Neural cell (in vitro differentiated cells): ENCODE results near the gene EIF2AK2.

Experiments used
- EZH2 ChIP-seq: fragments of 200-600, 300-800 bp; shearing (Covaris generic), sonication (generic); IDR thresholded peaks from 2 replicates; pipeline ENCODE4 v1.6.1; 2014; ENCODE audit warnings: antibody characterized with exemption, low read length, borderline replicate concordance, mild to moderate bottlenecking; ENCODE audit not compliant: insufficient read depth, poor library complexity, severe bottlenecking
- POLR2AphosphoS5 ChIP-seq: IDR thresholded peaks from 2 replicates; pipeline ENCODE4 v1.6.1; 2012
- RAD21 ChIP-seq: fragments of 450-650 bp; conservative IDR thresholded peaks from 2 replicates; pipeline ENCODE4 v1.6.1; 2014; ENCODE audit warnings: antibody characterized with exemption, mild to moderate bottlenecking, moderate library complexity
- TAF1 ChIP-seq: IDR thresholded peaks from 2 replicates; pipeline ENCODE4 v1.6.1; 2012; ENCODE audit warnings: low read depth
- TF ChIP-seq, protein P1 (sequence below): fragments of 450-650 bp; IDR thresholded peaks from 2 replicates; pipeline ENCODE4 v1.5.1; 2014; ENCODE audit warnings: antibody characterized with exemption, mild to moderate bottlenecking, moderate library complexity; ENCODE audit not compliant: poor library complexity, severe bottlenecking
- TF ChIP-seq, protein P2 (sequence below): IDR thresholded peaks from 2 replicates; pipeline ENCODE4 v1.6.1; 2012; ENCODE audit warnings: borderline replicate concordance

DNA sequence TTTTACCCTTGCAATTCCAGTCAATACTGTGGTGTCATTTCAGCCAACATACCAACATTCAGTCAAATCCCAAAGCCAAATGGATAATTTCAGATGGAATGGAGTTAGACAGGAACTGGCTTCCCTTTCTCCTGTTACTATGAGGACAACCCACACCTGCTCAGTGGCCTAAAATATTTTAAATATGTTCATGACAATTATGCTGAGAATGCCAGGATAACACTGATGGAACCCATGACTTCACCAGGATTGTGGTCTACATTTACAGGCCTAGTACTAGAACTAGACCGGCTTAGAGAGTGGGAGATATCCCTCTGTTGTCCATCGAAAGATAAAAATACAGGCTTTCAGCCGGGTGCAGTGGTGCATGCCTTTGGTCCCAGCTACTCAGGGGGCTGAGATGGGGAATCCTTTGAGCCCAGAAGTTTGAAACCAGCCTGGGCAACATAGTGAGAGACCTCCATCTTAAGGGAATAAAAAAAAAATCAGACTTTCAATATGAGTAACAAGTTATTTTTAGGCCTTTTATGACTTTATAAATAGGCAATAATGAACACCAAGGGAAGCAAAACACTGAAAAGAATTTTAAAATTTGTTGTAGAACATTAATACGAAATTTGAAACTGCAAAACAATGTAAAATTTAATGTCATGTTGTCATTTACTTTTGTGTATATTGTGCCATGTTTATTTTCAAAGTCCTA is 58.2 kb downstream of the EIF2AK2 start:
- TF ChIP-seq, protein P1, sequence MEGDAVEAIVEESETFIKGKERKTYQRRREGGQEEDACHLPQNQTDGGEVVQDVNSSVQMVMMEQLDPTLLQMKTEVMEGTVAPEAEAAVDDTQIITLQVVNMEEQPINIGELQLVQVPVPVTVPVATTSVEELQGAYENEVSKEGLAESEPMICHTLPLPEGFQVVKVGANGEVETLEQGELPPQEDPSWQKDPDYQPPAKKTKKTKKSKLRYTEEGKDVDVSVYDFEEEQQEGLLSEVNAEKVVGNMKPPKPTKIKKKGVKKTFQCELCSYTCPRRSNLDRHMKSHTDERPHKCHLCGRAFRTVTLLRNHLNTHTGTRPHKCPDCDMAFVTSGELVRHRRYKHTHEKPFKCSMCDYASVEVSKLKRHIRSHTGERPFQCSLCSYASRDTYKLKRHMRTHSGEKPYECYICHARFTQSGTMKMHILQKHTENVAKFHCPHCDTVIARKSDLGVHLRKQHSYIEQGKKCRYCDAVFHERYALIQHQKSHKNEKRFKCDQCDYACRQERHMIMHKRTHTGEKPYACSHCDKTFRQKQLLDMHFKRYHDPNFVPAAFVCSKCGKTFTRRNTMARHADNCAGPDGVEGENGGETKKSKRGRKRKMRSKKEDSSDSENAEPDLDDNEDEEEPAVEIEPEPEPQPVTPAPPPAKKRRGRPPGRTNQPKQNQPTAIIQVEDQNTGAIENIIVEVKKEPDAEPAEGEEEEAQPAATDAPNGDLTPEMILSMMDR, result no peak
- TF ChIP-seq RAD21, result no peak
- TF ChIP-seq POLR2AphosphoS5, result no peak
- no peak for TF ChIP-seq EZH2
- TF ChIP-seq TAF1, result no peak
- TF ChIP-seq, protein P2, sequence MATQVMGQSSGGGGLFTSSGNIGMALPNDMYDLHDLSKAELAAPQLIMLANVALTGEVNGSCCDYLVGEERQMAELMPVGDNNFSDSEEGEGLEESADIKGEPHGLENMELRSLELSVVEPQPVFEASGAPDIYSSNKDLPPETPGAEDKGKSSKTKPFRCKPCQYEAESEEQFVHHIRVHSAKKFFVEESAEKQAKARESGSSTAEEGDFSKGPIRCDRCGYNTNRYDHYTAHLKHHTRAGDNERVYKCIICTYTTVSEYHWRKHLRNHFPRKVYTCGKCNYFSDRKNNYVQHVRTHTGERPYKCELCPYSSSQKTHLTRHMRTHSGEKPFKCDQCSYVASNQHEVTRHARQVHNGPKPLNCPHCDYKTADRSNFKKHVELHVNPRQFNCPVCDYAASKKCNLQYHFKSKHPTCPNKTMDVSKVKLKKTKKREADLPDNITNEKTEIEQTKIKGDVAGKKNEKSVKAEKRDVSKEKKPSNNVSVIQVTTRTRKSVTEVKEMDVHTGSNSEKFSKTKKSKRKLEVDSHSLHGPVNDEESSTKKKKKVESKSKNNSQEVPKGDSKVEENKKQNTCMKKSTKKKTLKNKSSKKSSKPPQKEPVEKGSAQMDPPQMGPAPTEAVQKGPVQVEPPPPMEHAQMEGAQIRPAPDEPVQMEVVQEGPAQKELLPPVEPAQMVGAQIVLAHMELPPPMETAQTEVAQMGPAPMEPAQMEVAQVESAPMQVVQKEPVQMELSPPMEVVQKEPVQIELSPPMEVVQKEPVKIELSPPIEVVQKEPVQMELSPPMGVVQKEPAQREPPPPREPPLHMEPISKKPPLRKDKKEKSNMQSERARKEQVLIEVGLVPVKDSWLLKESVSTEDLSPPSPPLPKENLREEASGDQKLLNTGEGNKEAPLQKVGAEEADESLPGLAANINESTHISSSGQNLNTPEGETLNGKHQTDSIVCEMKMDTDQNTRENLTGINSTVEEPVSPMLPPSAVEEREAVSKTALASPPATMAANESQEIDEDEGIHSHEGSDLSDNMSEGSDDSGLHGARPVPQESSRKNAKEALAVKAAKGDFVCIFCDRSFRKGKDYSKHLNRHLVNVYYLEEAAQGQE, result no peak
